HepG2 (cell line): Measurements from ENCODE around the gene HCRTR1. TPM values are rescaled to one million over a fixed set of nuclear protein-coding genes. Genes with fewer than 3 reads are reported as not detected.

Experiments used
- GZF1 ChIP-seq: sonication (generic); formaldehyde crosslinking; IDR thresholded peaks from 2 replicates; pipeline ENCODE4 v1.5.1; 2020; ENCODE audit warnings: mild to moderate bottlenecking, missing genetic modification reagents
- IKZF4 ChIP-seq: sonication (generic); formaldehyde crosslinking; IDR thresholded peaks from 2 replicates; pipeline ENCODE4 v1.5.1; 2020; ENCODE audit warnings: borderline replicate concordance, mild to moderate bottlenecking, low read depth, missing genetic modification reagents; ENCODE audit errors: not compliant biosample characterization
- MED13 ChIP-seq: sonication (generic); formaldehyde crosslinking; IDR thresholded peaks from 2 replicates; pipeline ENCODE4 v1.5.0; 2020; ENCODE audit warnings: missing genetic modification reagents
- RFX5 ChIP-seq: IDR thresholded peaks from 2 replicates; pipeline ENCODE4 v1.6.1; 2011; ENCODE audit warnings: low read depth, low read length, improper control_type of control experiment
- TBL1XR1 ChIP-seq: fragments of 150-350 bp; IDR thresholded peaks from 2 replicates; pipeline ENCODE4 v1.6.1; 2014; ENCODE audit warnings: borderline replicate concordance, low read length; ENCODE audit not compliant: partially characterized antibody
- TRIM24 ChIP-seq: sonication (generic); formaldehyde crosslinking; IDR thresholded peaks from 2 replicates; pipeline ENCODE4 v1.8.0; 2022; ENCODE audit warnings: mild to moderate bottlenecking, missing genetic modification reagents
- WIZ ChIP-seq: sonication (generic); formaldehyde crosslinking; IDR thresholded peaks from 2 replicates; pipeline ENCODE4 v1.5.1; 2020; ENCODE audit warnings: mild to moderate bottlenecking, missing genetic modification reagents
- ZBTB38 ChIP-seq: sonication (generic); formaldehyde crosslinking; IDR thresholded peaks from 2 replicates; pipeline ENCODE4 v1.5.1; 2020; ENCODE audit warnings: mild to moderate bottlenecking, missing genetic modification reagents
- ZNF354B ChIP-seq: sonication (generic); formaldehyde crosslinking; IDR thresholded peaks from 2 replicates; pipeline ENCODE4 v1.8.0; 2022; ENCODE audit warnings: mild to moderate bottlenecking, missing genetic modification reagents
- ZNF678 ChIP-seq: sonication (generic); formaldehyde crosslinking; IDR thresholded peaks from 2 replicates; pipeline ENCODE4 v1.4.0; 2020; ENCODE audit warnings: mild to moderate bottlenecking, missing genetic modification reagents
- ZNF850 ChIP-seq: sonication (generic); formaldehyde crosslinking; conservative IDR thresholded peaks from 2 replicates; pipeline ENCODE4 v1.9.0; 2021; ENCODE audit warnings: mild to moderate bottlenecking, missing genetic modification reagents
- polyA plus RNA-seq, 8 experiments: library from polyadenylated mRNA; depleted of rRNA in 3 of 8; stranded (reverse) in 7 of 8; unstranded in 1 of 8; fragments of >200 nt; fragmentation: Illumina TruSeq in 4 of 8; extraction: Trizol in 4 of 8; gene quantifications; 2 replicates each; pipeline versions ENCODE4 v1.2.1 to v1.2.3, GENCODE V29; 2011 to 2016; ENCODE audit warnings: low read depth in 4 of 8, missing spikeins in 1 of 8, mixed read lengths in 1 of 8; ENCODE audit not compliant: insufficient read depth in 1 of 8
- total RNA-seq, 5 experiments: library from RNA; depleted of rRNA; stranded (reverse); fragments of >200 nt; fragmentation: Illumina TruSeq; extraction: Trizol; gene quantifications; 2 replicates each; pipeline ENCODE4 v1.2.3, GENCODE V29; 2016; ENCODE audit warnings: low read depth in 1 of 5
- TF ChIP-seq, protein P1 (sequence below): sonication (generic); formaldehyde crosslinking; IDR thresholded peaks from 2 replicates; pipeline ENCODE4 v1.4.0; 2020; ENCODE audit warnings: missing genetic modification reagents
- TF ChIP-seq, protein P2 (sequence below): sonication (generic); formaldehyde crosslinking; IDR thresholded peaks from 2 replicates; pipeline ENCODE4 v1.9.0; 2021; ENCODE audit warnings: missing genetic modification reagents, borderline replicate concordance
- TF ChIP-seq, protein P3 (sequence below): sonication (generic); formaldehyde crosslinking; IDR thresholded peaks from 2 replicates; pipeline ENCODE4 v1.4.0; 2020; ENCODE audit warnings: missing genetic modification reagents
- TF ChIP-seq, protein P4 (sequence below): sonication (generic); formaldehyde crosslinking; IDR thresholded peaks from 2 replicates; pipeline ENCODE4 v1.5.0; 2020; ENCODE audit warnings: mild to moderate bottlenecking, missing genetic modification reagents
- TF ChIP-seq, protein P5 (sequence below): sonication (generic); formaldehyde crosslinking; IDR thresholded peaks from 2 replicates; pipeline ENCODE4 v1.9.0; 2022; ENCODE audit warnings: missing genetic modification reagents, mild to moderate bottlenecking, borderline replicate concordance

HCRTR1 gene
- total and polyA plus RNA-seq, 2 of the 13 experiments (the other 11 are each of a cell fraction or from before 2014, with no cell fraction given): not detected

DNA sequence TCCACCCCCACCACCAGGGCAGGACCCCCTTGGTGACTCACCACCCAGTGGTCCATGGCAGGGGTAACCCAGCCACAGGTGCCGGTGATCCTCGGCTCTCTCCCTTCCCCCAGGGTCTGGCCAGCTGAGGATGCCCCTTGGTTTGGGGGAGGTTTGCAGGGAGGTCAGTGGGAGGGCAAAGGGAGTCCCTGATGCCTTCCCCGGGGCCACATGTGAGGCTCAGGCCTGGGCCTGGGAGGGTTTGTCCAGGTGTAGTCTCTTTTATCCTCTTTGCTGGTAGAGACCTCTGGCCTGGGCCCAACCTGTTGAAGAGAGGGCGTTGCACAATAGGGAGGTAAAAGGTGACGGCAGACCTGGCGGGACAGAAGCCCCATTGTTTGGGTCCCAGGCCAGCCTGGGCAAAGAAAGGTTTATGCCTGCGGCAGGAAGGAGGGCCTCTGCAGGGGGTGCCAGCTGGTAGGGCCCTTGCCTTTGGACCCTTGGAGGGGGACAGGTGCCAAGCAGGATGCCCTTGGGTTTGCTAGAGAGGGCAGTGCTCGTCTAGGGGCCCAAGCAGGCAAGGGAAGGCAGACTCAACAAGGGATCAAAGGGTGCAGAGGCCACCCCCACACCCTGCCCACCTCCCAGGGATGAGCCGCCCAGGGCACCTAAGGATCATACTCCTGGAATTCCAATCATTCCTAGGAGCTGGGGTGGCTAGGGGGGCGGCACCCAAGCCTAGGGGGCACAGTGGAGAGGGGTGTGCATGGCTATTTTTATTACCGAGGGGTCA is 41.9 kb upstream of the HCRTR1 start (continued):
- TF ChIP-seq, protein P1, sequence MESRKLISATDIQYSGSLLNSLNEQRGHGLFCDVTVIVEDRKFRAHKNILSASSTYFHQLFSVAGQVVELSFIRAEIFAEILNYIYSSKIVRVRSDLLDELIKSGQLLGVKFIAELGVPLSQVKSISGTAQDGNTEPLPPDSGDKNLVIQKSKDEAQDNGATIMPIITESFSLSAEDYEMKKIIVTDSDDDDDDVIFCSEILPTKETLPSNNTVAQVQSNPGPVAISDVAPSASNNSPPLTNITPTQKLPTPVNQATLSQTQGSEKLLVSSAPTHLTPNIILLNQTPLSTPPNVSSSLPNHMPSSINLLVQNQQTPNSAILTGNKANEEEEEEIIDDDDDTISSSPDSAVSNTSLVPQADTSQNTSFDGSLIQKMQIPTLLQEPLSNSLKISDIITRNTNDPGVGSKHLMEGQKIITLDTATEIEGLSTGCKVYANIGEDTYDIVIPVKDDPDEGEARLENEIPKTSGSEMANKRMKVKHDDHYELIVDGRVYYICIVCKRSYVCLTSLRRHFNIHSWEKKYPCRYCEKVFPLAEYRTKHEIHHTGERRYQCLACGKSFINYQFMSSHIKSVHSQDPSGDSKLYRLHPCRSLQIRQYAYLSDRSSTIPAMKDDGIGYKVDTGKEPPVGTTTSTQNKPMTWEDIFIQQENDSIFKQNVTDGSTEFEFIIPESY (CRISPR knock-in tag): no peak
- no peak for TF ChIP-seq ZNF678
- peak; percentile 24; the same call in 1 of the 2 replicates for TF ChIP-seq MED13 (CRISPR knock-in tag)
- TF ChIP-seq, protein P2, sequence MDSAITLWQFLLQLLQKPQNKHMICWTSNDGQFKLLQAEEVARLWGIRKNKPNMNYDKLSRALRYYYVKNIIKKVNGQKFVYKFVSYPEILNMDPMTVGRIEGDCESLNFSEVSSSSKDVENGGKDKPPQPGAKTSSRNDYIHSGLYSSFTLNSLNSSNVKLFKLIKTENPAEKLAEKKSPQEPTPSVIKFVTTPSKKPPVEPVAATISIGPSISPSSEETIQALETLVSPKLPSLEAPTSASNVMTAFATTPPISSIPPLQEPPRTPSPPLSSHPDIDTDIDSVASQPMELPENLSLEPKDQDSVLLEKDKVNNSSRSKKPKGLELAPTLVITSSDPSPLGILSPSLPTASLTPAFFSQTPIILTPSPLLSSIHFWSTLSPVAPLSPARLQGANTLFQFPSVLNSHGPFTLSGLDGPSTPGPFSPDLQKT: no peak
- no peak for TF ChIP-seq ZNF354B
- TF ChIP-seq TRIM24: no peak
- TF ChIP-seq IKZF4: no peak
- TF ChIP-seq ZNF850 (CRISPR knock-in tag): no peak
- TF ChIP-seq ZBTB38 (CRISPR knock-in tag): no peak
- no peak for TF ChIP-seq GZF1 (CRISPR knock-in tag)
- TF ChIP-seq RFX5: no peak
- TF ChIP-seq WIZ (CRISPR knock-in tag): no peak
- no peak for TF ChIP-seq TBL1XR1
- TF ChIP-seq, protein P3, sequence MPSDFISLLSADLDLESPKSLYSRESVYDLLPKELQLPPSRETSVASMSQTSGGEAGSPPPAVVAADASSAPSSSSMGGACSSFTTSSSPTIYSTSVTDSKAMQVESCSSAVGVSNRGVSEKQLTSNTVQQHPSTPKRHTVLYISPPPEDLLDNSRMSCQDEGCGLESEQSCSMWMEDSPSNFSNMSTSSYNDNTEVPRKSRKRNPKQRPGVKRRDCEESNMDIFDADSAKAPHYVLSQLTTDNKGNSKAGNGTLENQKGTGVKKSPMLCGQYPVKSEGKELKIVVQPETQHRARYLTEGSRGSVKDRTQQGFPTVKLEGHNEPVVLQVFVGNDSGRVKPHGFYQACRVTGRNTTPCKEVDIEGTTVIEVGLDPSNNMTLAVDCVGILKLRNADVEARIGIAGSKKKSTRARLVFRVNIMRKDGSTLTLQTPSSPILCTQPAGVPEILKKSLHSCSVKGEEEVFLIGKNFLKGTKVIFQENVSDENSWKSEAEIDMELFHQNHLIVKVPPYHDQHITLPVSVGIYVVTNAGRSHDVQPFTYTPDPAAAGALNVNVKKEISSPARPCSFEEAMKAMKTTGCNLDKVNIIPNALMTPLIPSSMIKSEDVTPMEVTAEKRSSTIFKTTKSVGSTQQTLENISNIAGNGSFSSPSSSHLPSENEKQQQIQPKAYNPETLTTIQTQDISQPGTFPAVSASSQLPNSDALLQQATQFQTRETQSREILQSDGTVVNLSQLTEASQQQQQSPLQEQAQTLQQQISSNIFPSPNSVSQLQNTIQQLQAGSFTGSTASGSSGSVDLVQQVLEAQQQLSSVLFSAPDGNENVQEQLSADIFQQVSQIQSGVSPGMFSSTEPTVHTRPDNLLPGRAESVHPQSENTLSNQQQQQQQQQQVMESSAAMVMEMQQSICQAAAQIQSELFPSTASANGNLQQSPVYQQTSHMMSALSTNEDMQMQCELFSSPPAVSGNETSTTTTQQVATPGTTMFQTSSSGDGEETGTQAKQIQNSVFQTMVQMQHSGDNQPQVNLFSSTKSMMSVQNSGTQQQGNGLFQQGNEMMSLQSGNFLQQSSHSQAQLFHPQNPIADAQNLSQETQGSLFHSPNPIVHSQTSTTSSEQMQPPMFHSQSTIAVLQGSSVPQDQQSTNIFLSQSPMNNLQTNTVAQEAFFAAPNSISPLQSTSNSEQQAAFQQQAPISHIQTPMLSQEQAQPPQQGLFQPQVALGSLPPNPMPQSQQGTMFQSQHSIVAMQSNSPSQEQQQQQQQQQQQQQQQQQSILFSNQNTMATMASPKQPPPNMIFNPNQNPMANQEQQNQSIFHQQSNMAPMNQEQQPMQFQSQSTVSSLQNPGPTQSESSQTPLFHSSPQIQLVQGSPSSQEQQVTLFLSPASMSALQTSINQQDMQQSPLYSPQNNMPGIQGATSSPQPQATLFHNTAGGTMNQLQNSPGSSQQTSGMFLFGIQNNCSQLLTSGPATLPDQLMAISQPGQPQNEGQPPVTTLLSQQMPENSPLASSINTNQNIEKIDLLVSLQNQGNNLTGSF (CRISPR knock-in tag): no peak
- TF ChIP-seq, protein P4, sequence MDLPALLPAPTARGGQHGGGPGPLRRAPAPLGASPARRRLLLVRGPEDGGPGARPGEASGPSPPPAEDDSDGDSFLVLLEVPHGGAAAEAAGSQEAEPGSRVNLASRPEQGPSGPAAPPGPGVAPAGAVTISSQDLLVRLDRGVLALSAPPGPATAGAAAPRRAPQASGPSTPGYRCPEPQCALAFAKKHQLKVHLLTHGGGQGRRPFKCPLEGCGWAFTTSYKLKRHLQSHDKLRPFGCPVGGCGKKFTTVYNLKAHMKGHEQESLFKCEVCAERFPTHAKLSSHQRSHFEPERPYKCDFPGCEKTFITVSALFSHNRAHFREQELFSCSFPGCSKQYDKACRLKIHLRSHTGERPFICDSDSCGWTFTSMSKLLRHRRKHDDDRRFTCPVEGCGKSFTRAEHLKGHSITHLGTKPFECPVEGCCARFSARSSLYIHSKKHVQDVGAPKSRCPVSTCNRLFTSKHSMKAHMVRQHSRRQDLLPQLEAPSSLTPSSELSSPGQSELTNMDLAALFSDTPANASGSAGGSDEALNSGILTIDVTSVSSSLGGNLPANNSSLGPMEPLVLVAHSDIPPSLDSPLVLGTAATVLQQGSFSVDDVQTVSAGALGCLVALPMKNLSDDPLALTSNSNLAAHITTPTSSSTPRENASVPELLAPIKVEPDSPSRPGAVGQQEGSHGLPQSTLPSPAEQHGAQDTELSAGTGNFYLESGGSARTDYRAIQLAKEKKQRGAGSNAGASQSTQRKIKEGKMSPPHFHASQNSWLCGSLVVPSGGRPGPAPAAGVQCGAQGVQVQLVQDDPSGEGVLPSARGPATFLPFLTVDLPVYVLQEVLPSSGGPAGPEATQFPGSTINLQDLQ: no peak
- TF ChIP-seq, protein P5, sequence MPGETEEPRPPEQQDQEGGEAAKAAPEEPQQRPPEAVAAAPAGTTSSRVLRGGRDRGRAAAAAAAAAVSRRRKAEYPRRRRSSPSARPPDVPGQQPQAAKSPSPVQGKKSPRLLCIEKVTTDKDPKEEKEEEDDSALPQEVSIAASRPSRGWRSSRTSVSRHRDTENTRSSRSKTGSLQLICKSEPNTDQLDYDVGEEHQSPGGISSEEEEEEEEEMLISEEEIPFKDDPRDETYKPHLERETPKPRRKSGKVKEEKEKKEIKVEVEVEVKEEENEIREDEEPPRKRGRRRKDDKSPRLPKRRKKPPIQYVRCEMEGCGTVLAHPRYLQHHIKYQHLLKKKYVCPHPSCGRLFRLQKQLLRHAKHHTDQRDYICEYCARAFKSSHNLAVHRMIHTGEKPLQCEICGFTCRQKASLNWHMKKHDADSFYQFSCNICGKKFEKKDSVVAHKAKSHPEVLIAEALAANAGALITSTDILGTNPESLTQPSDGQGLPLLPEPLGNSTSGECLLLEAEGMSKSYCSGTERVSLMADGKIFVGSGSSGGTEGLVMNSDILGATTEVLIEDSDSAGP (CRISPR knock-in tag): no peak; the same call in 1 of the 2 replicates
